Neural cell (in vitro differentiated cells): ENCODE data around the gene MS4A3. TPM values are rescaled to one million over a fixed set of nuclear protein-coding genes. Genes with fewer than 3 reads are reported as not detected.
"Not testable (repeated sequence)": the region's sequence is repeated elsewhere in the genome, so short reads cannot be mapped to it uniquely, and the experiment has no call there.

Experiments
- H2AFZ ChIP-seq: fragments of 200-600, 300-800 bp; sonication (generic), shearing (Covaris generic); 2 replicates; pipeline ENCODE4 v1.6.0; 2014; ENCODE audit warnings: low read depth, mild to moderate bottlenecking, antibody characterized with exemption, low read length, moderate library complexity
- H3F3A ChIP-seq: fragments of 200-600 bp; shearing (Covaris generic); 2 replicates; pipeline ENCODE4 v1.6.1; 2016; ENCODE audit warnings: mild to moderate bottlenecking, moderate library complexity, mixed read lengths, antibody characterized with exemption, low read length; ENCODE audit not compliant: insufficient read depth, poor library complexity, severe bottlenecking
- H3K27ac ChIP-seq: fragments of 200-600, 300-800 bp; sonication (generic), shearing (Covaris generic); 2 replicates; pipeline ENCODE4 v1.5.1; 2014; ENCODE audit warnings: mild to moderate bottlenecking, low read length, moderate library complexity
- H3K27me3 ChIP-seq: fragments of 300-800, 200-600 bp; sonication (generic), shearing (Covaris generic); 2 replicates; pipeline ENCODE4 v1.6.0; 2014; ENCODE audit warnings: mild to moderate bottlenecking, low read depth, low read length, moderate library complexity; ENCODE audit not compliant: insufficient read depth
- H3K36me3 ChIP-seq: fragments of 300-800, 200-600 bp; sonication (generic), shearing (Covaris generic); 2 replicates; pipeline ENCODE4 v1.5.1; 2014; ENCODE audit warnings: mild to moderate bottlenecking, antibody characterized with exemption, low read length, moderate library complexity; ENCODE audit not compliant: insufficient read depth
- H3K4me2 ChIP-seq: fragments of 300-800, 200-600 bp; sonication (generic), shearing (Covaris generic); 2 replicates; pipeline ENCODE4 v1.6.0; 2014; ENCODE audit warnings: mild to moderate bottlenecking, low read length
- H3K4me3 ChIP-seq: fragments of 300-800, 200-600 bp; sonication (generic), shearing (Covaris generic); 2 replicates; pipeline ENCODE4 v1.5.1; 2014; ENCODE audit warnings: mild to moderate bottlenecking, low read length, moderate library complexity
- H3K79me2 ChIP-seq: fragments of 200-600 bp; shearing (Covaris generic); replicated peaks from 2 replicates; pipeline ENCODE4 v1.6.0; 2014; ENCODE audit warnings: mild to moderate bottlenecking, low read length, moderate library complexity; ENCODE audit not compliant: insufficient read depth
- H3K9ac ChIP-seq: fragments of 300-800, 200-600 bp; sonication (generic), shearing (Covaris generic); 2 replicates; pipeline ENCODE4 v1.6.1; 2016; ENCODE audit warnings: mild to moderate bottlenecking, low read length, mixed read lengths
- H3K9me2 ChIP-seq: fragments of 200-600 bp; shearing (Covaris generic); 2 replicates; pipeline ENCODE4 v1.6.1; 2016; ENCODE audit warnings: mild to moderate bottlenecking, low read length, mixed read lengths; ENCODE audit not compliant: insufficient read depth
- H3K9me3 ChIP-seq: fragments of 200-600, 300-800 bp; sonication (generic), shearing (Covaris generic); 2 replicates; pipeline ENCODE4 v1.6.1; 2016; ENCODE audit warnings: mild to moderate bottlenecking, mixed run types, low read length, moderate library complexity, mixed read lengths
- H4K20me1 ChIP-seq: fragments of 200-600 bp; shearing (Covaris generic); 2 replicates; pipeline ENCODE4 v1.6.1; 2016; ENCODE audit warnings: mild to moderate bottlenecking, mixed run types; ENCODE audit not compliant: insufficient read depth
- EP300 ChIP-seq: fragments of 450-650 bp; conservative IDR thresholded peaks from 2 replicates; pipeline ENCODE4 v1.6.1; 2014; ENCODE audit warnings: antibody characterized with exemption, mild to moderate bottlenecking, moderate library complexity; ENCODE audit not compliant: poor library complexity, severe bottlenecking
- EZH2 ChIP-seq: fragments of 200-600, 300-800 bp; shearing (Covaris generic), sonication (generic); IDR thresholded peaks from 2 replicates; pipeline ENCODE4 v1.6.1; 2014; ENCODE audit warnings: antibody characterized with exemption, low read length, borderline replicate concordance, mild to moderate bottlenecking; ENCODE audit not compliant: insufficient read depth, poor library complexity, severe bottlenecking
- MXI1 ChIP-seq: fragments of 450-650 bp; conservative IDR thresholded peaks from 2 replicates; pipeline ENCODE4 v1.6.1; 2014; ENCODE audit warnings: antibody characterized with exemption, mild to moderate bottlenecking; ENCODE audit not compliant: poor library complexity, severe bottlenecking
- POLR2AphosphoS5 ChIP-seq: IDR thresholded peaks from 2 replicates; pipeline ENCODE4 v1.6.1; 2012
- RAD21 ChIP-seq: fragments of 450-650 bp; conservative IDR thresholded peaks from 2 replicates; pipeline ENCODE4 v1.6.1; 2014; ENCODE audit warnings: antibody characterized with exemption, mild to moderate bottlenecking, moderate library complexity
- SMC3 ChIP-seq: fragments of 450-650 bp; conservative IDR thresholded peaks from 2 replicates; pipeline ENCODE4 v1.6.1; 2014; ENCODE audit warnings: antibody characterized with exemption, mild to moderate bottlenecking, moderate library complexity; ENCODE audit not compliant: poor library complexity
- TAF1 ChIP-seq: IDR thresholded peaks from 2 replicates; pipeline ENCODE4 v1.6.1; 2012; ENCODE audit warnings: low read depth
- polyA plus RNA-seq: library from polyadenylated mRNA; depleted of rRNA; stranded (reverse); fragments of >200 nt; gene quantifications from 2 replicates; pipeline ENCODE4 v1.2.3, GENCODE V29; 2014
- TF ChIP-seq, protein P1 (sequence below): fragments of 450-650 bp; IDR thresholded peaks from 2 replicates; pipeline ENCODE4 v1.5.1; 2014; ENCODE audit warnings: antibody characterized with exemption, mild to moderate bottlenecking, moderate library complexity; ENCODE audit not compliant: poor library complexity, severe bottlenecking
- TF ChIP-seq, protein P2 (sequence below): IDR thresholded peaks from 2 replicates; pipeline ENCODE4 v1.6.1; 2012; ENCODE audit warnings: borderline replicate concordance

MS4A3 gene
- polyA plus RNA-seq, 1 donor from 2014 or later = not detected

DNA sequence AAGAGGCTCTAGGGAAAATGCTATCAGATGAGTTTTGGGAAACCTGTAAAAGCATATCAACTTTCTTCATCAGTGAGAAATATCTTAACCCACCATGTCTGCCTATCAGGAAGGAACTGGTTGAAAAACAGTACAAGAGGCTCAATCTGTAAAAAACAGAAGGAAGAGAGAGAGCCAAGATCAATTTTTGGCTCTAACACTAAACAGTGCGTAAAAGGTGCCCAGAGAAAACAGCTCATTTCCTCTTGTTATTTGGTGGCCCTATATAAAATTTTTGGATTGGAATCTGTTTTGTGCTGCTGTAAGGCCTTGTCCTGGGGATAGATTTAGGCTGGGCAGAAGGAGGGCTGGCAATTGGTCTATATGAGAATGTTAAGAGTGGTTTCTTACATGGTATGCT is 44.1 kb downstream of the MS4A3 start:
- Histone ChIP-seq H3K4me3 (no peak overlapping the region), H3K9me2 (no peaks in the 10 kb centered on the region), H3K4me2 (no peak overlapping the region), H3K27ac (no peak overlapping the region), H3K9me3 (no peaks in the 10 kb centered on the region), H4K20me1 (no peaks in the 10 kb centered on the region), H2AFZ (no peak overlapping the region), H3F3A (no peaks in the 10 kb centered on the region), H3K36me3 (no peaks in the 10 kb centered on the region), H3K27me3 (no peaks in the 10 kb centered on the region), H3K9ac (no peak overlapping the region), H3K79me2 (no peaks in the 10 kb centered on the region)
- TF ChIP-seq EZH2 (no peak), TAF1 (no peak), MXI1 (no peak)

DNA sequence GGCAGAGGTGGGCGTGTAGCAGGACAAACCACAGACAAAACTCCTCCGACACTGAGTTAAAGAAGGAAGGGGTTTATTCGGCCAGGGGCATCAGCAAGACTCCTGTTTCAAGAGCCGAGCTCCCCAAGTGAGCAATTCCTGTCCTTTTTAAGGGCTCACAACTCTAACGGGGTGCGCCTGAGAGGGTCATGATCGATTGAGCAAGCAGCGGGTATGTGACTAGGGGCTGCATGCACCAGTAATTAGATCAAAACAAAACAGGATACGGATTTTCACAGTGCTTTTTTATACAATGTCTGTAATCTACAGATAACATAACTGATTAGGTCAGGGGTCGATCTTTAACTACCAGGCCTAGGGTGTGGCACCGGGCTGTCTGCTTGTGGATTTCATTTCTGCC is 44.9 kb downstream of the MS4A3 start:
- H3K9me2 ChIP-seq, H3K4me2 ChIP-seq, H3K9me3 ChIP-seq, H3K27me3 ChIP-seq, H3K9ac ChIP-seq, H3K79me2 ChIP-seq, H3F3A ChIP-seq, H4K20me1 ChIP-seq, H3K4me3 ChIP-seq, H3K36me3 ChIP-seq, H2AFZ ChIP-seq, H3K27ac ChIP-seq: not testable (repeated sequence)

DNA sequence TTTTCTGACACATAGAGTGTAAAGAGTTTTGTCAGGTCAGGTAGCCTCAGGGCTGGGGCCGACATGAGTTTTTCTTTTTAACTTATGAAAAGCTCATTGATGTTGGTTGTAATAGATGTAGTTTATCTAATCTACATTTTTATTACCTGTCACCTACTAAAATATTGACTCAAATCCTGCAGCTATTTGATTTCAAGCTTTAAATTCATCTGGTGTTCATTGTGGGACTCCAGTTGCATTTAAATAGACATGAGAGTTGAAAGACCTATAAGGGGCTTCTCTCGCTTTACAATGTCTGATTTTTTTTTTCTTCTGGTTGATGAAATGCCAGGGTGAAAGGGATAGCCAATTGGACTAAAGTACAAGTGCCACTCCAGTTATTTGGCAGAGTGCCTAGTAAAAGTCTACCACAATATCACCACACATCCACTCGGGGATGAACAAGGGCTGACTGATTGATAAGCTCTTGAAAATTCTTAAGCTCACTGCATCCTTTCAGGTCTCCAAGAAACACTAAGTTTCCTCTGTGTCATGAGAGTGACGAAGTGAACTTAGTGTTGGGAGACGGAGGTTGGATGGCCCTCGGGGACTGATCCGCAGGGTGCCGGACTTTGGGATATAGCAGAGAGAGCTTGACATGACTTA is 48.1 kb downstream of the MS4A3 start:
- H3K79me2 ChIP-seq, H4K20me1 ChIP-seq, H3F3A ChIP-seq, H3K27me3 ChIP-seq, H3K9ac ChIP-seq, H3K4me2 ChIP-seq, H3K4me3 ChIP-seq, H3K27ac ChIP-seq, H3K9me2 ChIP-seq, H3K36me3 ChIP-seq, H2AFZ ChIP-seq, H3K9me3 ChIP-seq: not testable (repeated sequence)

DNA sequence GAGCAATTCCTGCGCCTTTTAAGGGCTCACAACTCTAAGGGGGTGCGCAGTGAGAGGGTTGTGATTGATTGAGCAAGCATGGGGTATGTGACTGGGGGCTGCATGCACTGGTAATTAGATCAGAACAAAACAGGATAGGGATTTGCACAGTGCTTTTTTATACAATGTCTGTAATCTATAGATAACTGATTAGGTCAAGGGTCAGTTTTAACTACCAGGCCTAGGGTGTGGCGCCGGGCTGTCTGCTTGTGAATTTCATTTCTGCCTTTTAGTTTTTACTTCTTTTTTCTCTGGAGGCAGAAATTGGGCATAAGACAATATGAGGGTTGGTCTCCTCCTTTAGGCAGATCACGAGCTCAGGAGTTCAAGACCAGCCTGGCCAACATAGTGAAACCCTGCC is 52.2 kb downstream of the MS4A3 start:
- not testable (repeated sequence) for H4K20me1 ChIP-seq, H2AFZ ChIP-seq, H3K36me3 ChIP-seq, H3K9ac ChIP-seq, H3K4me2 ChIP-seq, H3K27me3 ChIP-seq, H3F3A ChIP-seq, H3K27ac ChIP-seq, H3K9me2 ChIP-seq, H3K79me2 ChIP-seq, H3K9me3 ChIP-seq, H3K4me3 ChIP-seq

DNA sequence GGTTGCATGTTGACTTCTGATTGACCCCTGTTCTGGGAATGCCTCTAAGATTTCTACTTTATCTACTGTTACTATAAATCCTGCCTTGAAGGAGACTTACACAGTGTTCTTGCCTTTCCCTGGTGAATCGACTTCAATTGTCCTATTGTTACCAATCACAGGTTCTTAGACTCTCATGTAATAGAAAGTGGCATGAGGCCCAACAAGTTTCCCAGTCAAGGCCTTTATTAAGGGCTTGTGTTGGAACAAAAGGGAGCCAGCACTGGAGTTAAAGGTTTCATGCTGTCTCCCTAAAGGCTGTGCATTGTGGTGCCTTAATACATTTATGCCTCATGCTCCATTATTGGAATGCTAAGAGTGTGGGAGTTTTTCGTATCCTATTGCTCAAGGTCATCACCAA is 55.3 kb downstream of the MS4A3 start:
- no peaks in the 10 kb centered on the region for H3F3A ChIP-seq
- H3K9ac ChIP-seq = no peak overlapping the region
- H3K4me2 ChIP-seq = no peak overlapping the region
- H2AFZ ChIP-seq = no peak overlapping the region
- H3K9me2 ChIP-seq = no peaks in the 10 kb centered on the region
- H3K4me3 ChIP-seq = no peak overlapping the region
- H3K9me3 ChIP-seq = no peaks in the 10 kb centered on the region
- no peaks in the 10 kb centered on the region for H4K20me1 ChIP-seq
- H3K36me3 ChIP-seq = no peaks in the 10 kb centered on the region
- TF ChIP-seq, protein P1, sequence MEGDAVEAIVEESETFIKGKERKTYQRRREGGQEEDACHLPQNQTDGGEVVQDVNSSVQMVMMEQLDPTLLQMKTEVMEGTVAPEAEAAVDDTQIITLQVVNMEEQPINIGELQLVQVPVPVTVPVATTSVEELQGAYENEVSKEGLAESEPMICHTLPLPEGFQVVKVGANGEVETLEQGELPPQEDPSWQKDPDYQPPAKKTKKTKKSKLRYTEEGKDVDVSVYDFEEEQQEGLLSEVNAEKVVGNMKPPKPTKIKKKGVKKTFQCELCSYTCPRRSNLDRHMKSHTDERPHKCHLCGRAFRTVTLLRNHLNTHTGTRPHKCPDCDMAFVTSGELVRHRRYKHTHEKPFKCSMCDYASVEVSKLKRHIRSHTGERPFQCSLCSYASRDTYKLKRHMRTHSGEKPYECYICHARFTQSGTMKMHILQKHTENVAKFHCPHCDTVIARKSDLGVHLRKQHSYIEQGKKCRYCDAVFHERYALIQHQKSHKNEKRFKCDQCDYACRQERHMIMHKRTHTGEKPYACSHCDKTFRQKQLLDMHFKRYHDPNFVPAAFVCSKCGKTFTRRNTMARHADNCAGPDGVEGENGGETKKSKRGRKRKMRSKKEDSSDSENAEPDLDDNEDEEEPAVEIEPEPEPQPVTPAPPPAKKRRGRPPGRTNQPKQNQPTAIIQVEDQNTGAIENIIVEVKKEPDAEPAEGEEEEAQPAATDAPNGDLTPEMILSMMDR = no peak
- TF ChIP-seq TAF1 = no peak
- TF ChIP-seq MXI1 = no peak
- TF ChIP-seq POLR2AphosphoS5 = no peak
- TF ChIP-seq SMC3 = no peak
- TF ChIP-seq, protein P2, sequence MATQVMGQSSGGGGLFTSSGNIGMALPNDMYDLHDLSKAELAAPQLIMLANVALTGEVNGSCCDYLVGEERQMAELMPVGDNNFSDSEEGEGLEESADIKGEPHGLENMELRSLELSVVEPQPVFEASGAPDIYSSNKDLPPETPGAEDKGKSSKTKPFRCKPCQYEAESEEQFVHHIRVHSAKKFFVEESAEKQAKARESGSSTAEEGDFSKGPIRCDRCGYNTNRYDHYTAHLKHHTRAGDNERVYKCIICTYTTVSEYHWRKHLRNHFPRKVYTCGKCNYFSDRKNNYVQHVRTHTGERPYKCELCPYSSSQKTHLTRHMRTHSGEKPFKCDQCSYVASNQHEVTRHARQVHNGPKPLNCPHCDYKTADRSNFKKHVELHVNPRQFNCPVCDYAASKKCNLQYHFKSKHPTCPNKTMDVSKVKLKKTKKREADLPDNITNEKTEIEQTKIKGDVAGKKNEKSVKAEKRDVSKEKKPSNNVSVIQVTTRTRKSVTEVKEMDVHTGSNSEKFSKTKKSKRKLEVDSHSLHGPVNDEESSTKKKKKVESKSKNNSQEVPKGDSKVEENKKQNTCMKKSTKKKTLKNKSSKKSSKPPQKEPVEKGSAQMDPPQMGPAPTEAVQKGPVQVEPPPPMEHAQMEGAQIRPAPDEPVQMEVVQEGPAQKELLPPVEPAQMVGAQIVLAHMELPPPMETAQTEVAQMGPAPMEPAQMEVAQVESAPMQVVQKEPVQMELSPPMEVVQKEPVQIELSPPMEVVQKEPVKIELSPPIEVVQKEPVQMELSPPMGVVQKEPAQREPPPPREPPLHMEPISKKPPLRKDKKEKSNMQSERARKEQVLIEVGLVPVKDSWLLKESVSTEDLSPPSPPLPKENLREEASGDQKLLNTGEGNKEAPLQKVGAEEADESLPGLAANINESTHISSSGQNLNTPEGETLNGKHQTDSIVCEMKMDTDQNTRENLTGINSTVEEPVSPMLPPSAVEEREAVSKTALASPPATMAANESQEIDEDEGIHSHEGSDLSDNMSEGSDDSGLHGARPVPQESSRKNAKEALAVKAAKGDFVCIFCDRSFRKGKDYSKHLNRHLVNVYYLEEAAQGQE = no peak
- no peak for TF ChIP-seq RAD21
- TF ChIP-seq EZH2 = no peak
- TF ChIP-seq EP300 = no peak
- H3K27me3 ChIP-seq = no peaks in the 10 kb centered on the region
- H3K79me2 ChIP-seq = no peaks in the 10 kb centered on the region
- no peak overlapping the region for H3K27ac ChIP-seq
